ENCODE data around the gene ADPRM. TPM values are rescaled to one million over a fixed set of nuclear protein-coding genes. Genes with fewer than 3 reads are reported as not detected.
A peak's percentile ranks its signal among the peaks of the same experiment; 100 is the strongest.

Gene ADPRM
- polyA plus RNA-seq, 1 of the 3 experiments (the other 2 are of a cell fraction): 7.6 TPM

DNA sequence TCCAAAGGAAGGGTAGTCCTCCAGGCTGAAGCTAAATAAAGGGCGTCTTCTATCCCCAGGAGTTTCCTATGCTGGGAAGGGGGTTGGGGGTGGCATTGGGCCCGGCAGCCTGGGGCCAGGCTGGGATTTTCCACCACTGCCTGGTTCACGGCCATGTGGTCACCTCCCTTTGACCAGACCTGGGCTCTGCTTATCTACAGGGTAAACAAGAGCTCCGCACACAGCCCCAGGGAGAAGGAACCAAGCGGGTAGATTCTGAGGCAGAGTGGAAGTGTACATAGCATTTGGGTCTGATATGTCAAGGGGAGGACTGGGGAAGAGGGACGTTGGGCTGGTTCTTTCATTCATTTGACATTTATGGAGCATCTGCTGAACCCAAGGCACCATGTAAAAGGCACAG is 59.7 kb downstream of the ADPRM start:
- Histone ChIP-seq H3K9me3 (no peaks in the 10 kb centered on the region), H3F3A (replicated peaks; ENCODE audit: insufficient read depth) (no peaks in the 10 kb centered on the region), H3K36me3 (replicated peaks in 1 of 2; ENCODE audit: control insufficient read depth in 1 of 2, insufficient read depth in 2 of 2, low read length in 1 of 2) (no peaks in the 10 kb centered on the region), H3K4me2 (no peak overlapping the region), H3K9ac (no peak overlapping the region), H2AFZ (ENCODE audit: low read depth) (no peak overlapping the region), H3K27me3 (ENCODE audit: insufficient read depth) (no peaks in the 10 kb centered on the region), H3K4me1 (ENCODE audit: control insufficient read depth in 1 of 2, insufficient read depth in 2 of 2, low read depth in 1 of 2, low read length in 1 of 2) (peaks cover 0 to 21% of the 10 kb centered on the region in 2 experiments; a peak in 1 of 4 replicates), H3K9me2 (no peaks in the 10 kb centered on the region), H3K27ac (ENCODE audit: low read depth in 2 of 2, low read length in 1 of 2) (no peak overlapping the region; a peak in 1 of 4 replicates), H4K20me1 (ENCODE audit: insufficient read depth) (no peaks in the 10 kb centered on the region), H3K4me3 (ENCODE audit: low read depth in 2 of 2, low read length in 1 of 2) (no peak overlapping the region), H3K79me2 (ENCODE audit: insufficient read depth) (no peaks in the 10 kb centered on the region)
- WGBS (ENCODE audit: low lambda C conversion rate): 45% methylated on average over 6 of the region's 6 CpGs
- peak; percentile 45 for DNase-seq
- POLR2A ChIA-PET: no interaction called here
- CTCF ChIA-PET: interaction anchor here (0.8 to 1.2 kb wide), 4 partner anchors 10 to 88 kb away, joined by 3 to 5 read pairs (median 4); no protein-coding TSS in a partner anchor
- TF ChIP-seq CTCF (IDR thresholded peaks at IDR 0.05) (no peak), SIN3A (IDR thresholded peaks at IDR 0.05; ENCODE audit: borderline replicate concordance, low read depth, low read length) (no peak)

GRCh38 chr17:10757647-10758046 is 60.3 kb downstream of the ADPRM start:
- Histone ChIP-seq H3K36me3 (replicated peaks in 1 of 2; ENCODE audit: control insufficient read depth in 1 of 2, insufficient read depth in 2 of 2, low read length in 1 of 2) (no peaks in the 10 kb centered on the region), H3F3A (replicated peaks; ENCODE audit: insufficient read depth) (no peaks in the 10 kb centered on the region), H4K20me1 (ENCODE audit: insufficient read depth) (no peaks in the 10 kb centered on the region), H3K27me3 (ENCODE audit: insufficient read depth) (no peaks in the 10 kb centered on the region), H3K9me3 (no peaks in the 10 kb centered on the region), H3K9ac (no peak overlapping the region), H3K79me2 (ENCODE audit: insufficient read depth) (no peaks in the 10 kb centered on the region), H3K4me3 (ENCODE audit: low read depth in 2 of 2, low read length in 1 of 2) (no peak overlapping the region), H3K4me2 (no peak overlapping the region), H3K4me1 (ENCODE audit: control insufficient read depth in 1 of 2, insufficient read depth in 2 of 2, low read depth in 1 of 2, low read length in 1 of 2) (peaks cover 0 to 21% of the 10 kb centered on the region in 2 experiments; a peak in 1 of 4 replicates), H2AFZ (ENCODE audit: low read depth) (no peak overlapping the region), H3K9me2 (no peaks in the 10 kb centered on the region), H3K27ac (ENCODE audit: low read depth in 2 of 2, low read length in 1 of 2) (no peak overlapping the region)
- TF ChIP-seq FOSL2 (IDR thresholded peaks at IDR 0.05; ENCODE audit: borderline replicate concordance, low read depth): no peak
- no peak for TF ChIP-seq TAF1 (IDR thresholded peaks at IDR 0.05; ENCODE audit: borderline replicate concordance, low read depth, low read length)
- TF ChIP-seq POLR2AphosphoS5 (IDR thresholded peaks at IDR 0.05; ENCODE audit: low read depth, low read length): no peak
- no peak for TF ChIP-seq EP300 (IDR thresholded peaks at IDR 0.05; ENCODE audit: borderline replicate concordance in 1 of 2, low read depth in 1 of 2, low read length in 1 of 2)
- no peak for TF ChIP-seq SMC3 (IDR thresholded peaks at IDR 0.05; ENCODE audit: low read depth, low read length)
- TF ChIP-seq, protein P1, sequence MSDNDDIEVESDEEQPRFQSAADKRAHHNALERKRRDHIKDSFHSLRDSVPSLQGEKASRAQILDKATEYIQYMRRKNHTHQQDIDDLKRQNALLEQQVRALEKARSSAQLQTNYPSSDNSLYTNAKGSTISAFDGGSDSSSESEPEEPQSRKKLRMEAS (IDR thresholded peaks at IDR 0.05; ENCODE audit: low read depth): no peak
- no peak for TF ChIP-seq CHD2 (IDR thresholded peaks at IDR 0.05; ENCODE audit: low read length, partially characterized antibody)
- TF ChIP-seq EZH2phosphoT487 (IDR thresholded peaks at IDR 0.05; ENCODE audit: borderline replicate concordance, low read depth): no peak
- no peak for TF ChIP-seq RCOR1 (IDR thresholded peaks at IDR 0.05; ENCODE audit: low read length)
- TF ChIP-seq JUND (IDR thresholded peaks at IDR 0.05): no peak
- TF ChIP-seq FOXJ3 (CRISPR knock-in tag; IDR thresholded peaks at IDR 0.05): no peak
- TF ChIP-seq RAD21 (IDR thresholded peaks at IDR 0.05; ENCODE audit: low read length): no peak
- TF ChIP-seq ELF1 (IDR thresholded peaks at IDR 0.05): no peak
- no peak for TF ChIP-seq NRF1 (IDR thresholded peaks at IDR 0.05; ENCODE audit: low read depth, low read length)
- ChIA-PET CTCF (interaction anchor here (0.8 to 1.2 kb wide), 4 partner anchors 9 to 87 kb away, joined by 3 to 5 read pairs (median 4); no protein-coding TSS in a partner anchor), POLR2A (no interaction called here)
- 40% methylated on average over 2 of the region's 2 CpGs for WGBS (ENCODE audit: low lambda C conversion rate)
- DNase-seq: no peak
